Sigmoid colon (tissue), 7 donors: Measurements from ENCODE around the gene GMPR2. TPM values are rescaled to one million over a fixed set of nuclear protein-coding genes. Genes with fewer than 3 reads are reported as not detected.

Source experiments
- DNase-seq: peaks from one replicate; pipeline ENCODE4 v3.0.0-alpha.2; 2019
- H3K27ac ChIP-seq, 4 donors: fragments of 200-600 bp; sonication (generic); one replicate each; pipeline ENCODE4 v1.5.1; 2016 to 2019; ENCODE audit warnings: mild to moderate bottlenecking in 1 of 4
- H3K27me3 ChIP-seq, 3 donors: fragments of 200-600 bp; sonication (generic); one replicate each; pipeline ENCODE4 v1.5.1; 2019; ENCODE audit warnings: mild to moderate bottlenecking in 1 of 3
- H3K36me3 ChIP-seq, 4 donors: fragments of 200-600 bp; sonication (generic); one replicate each; pipeline ENCODE4 v1.5.1; 2016 to 2019
- H3K4me1 ChIP-seq, 4 donors: fragments of 200-600 bp; sonication (generic); one replicate each; pipeline ENCODE4 v1.5.1; 2017 to 2019
- H3K4me3 ChIP-seq, 4 donors: fragments of 200-600 bp; sonication (generic); one replicate each; pipeline ENCODE4 v1.5.1; 2017 to 2019; ENCODE audit warnings: mild to moderate bottlenecking in 2 of 4, moderate library complexity in 1 of 4
- H3K9me3 ChIP-seq, 4 donors: fragments of 200-600 bp in 3 of 4; sonication (generic) in 3 of 4; one replicate each; pipeline versions ENCODE4 v1.5.1 to v1.6.1; 2013 to 2019
- CTCF ChIP-seq, 4 experiments: fragments of 450-650 bp in 3 of 4; fragments of 200-600 bp in 1 of 4; IDR thresholded peaks; one replicate each; pipeline ENCODE4 v1.5.1; 2016 to 2019; ENCODE audit warnings: antibody characterized with exemption in 4 of 4, mild to moderate bottlenecking in 3 of 4, moderate library complexity in 2 of 4
- EP300 ChIP-seq, 4 donors: sonication (generic); formaldehyde crosslinking; IDR thresholded peaks; one replicate each; pipeline ENCODE4 v1.6.1; 2017; ENCODE audit warnings: antibody characterized with exemption in 4 of 4
- POLR2A ChIP-seq, 2 donors: fragments of 450-650 bp; IDR thresholded peaks; one replicate each; pipeline ENCODE4 v1.6.1; 2016; ENCODE audit warnings: antibody characterized with exemption in 2 of 2, mild to moderate bottlenecking in 2 of 2, moderate library complexity in 2 of 2
- POLR2AphosphoS5 ChIP-seq, 4 donors: sonication (generic); formaldehyde crosslinking; IDR thresholded peaks; one replicate each; pipeline ENCODE4 v1.6.1; 2017; ENCODE audit warnings: antibody characterized with exemption in 4 of 4
- WGBS, 2 donors: extraction: QIAGEN DNeasy Blood & Tissue Kit; methylation state at CpG; one replicate each; pipeline ENCODE4 v1.1.7; 2013; 5-methylcytosine and 5-hydroxymethylcytosine counted together
- intact Hi-C: fragments of 100-400 bp; cut with DNase I; formaldehyde crosslinking; loops from one replicate; pipeline ENCODE4 v1.15.1; 2023
- polyA plus RNA-seq, 3 donors: library from polyadenylated mRNA; stranded (reverse); fragments of 200-250 nt; gene quantifications; one replicate each; pipeline ENCODE4 v1.2.3, GENCODE V29; 2013
- total RNA-seq, 4 donors: library from RNA; depleted of rRNA; stranded (reverse); fragments of >200 nt; gene quantifications; one replicate each; pipeline ENCODE4 v1.1.0, GENCODE V29; 2016
- donor health status: healthy with polysubstance abuse.
- donor health status: Bipolar disorder and iron deficiency.
- donor health status: healthy.

The GMPR2 gene
- total and polyA plus RNA-seq, 7 donors: 44.3 to 97.1 (median 56.5) TPM

- Histone ChIP-seq H3K27me3 (no peaks in the 10 kb centered on the region), H3K9me3 (no peaks in the 10 kb centered on the region), H3K36me3 (peaks cover 0 to 79% (median 14%) of the 10 kb centered on the region in 4 donors), H3K27ac (no peak overlapping the region), H3K4me1 (no peaks in the 10 kb centered on the region), H3K4me3 (no peak overlapping the region)
- intact Hi-C loops: no loop called here
- peak; percentile 9 for DNase-seq
- TF ChIP-seq POLR2AphosphoS5 (IDR thresholded peaks at IDR 0.05) (no peak), POLR2A (IDR thresholded peaks at IDR 0.05) (no peak), CTCF (IDR thresholded peaks at IDR 0.05) (no peak), EP300 (IDR thresholded peaks at IDR 0.05) (no peak)
- WGBS, 2 donors: 95 to 96% methylated on average over 7 of the region's 7 CpGs
These were observed 28.3 kb upstream of the GMPR2 start for GRCh38 chr14:24204163-24205146.

- no peak overlapping the region for H3K27ac ChIP-seq
- H3K4me3 ChIP-seq: no peak overlapping the region
- TF ChIP-seq EP300 (IDR thresholded peaks at IDR 0.05) (no peak), POLR2AphosphoS5 (IDR thresholded peaks at IDR 0.05) (no peak), POLR2A (IDR thresholded peaks at IDR 0.05) (no peak), CTCF (IDR thresholded peaks at IDR 0.05) (no peak)
- intact Hi-C loops: no loop called here
- peaks cover 5 to 88% (median 20%) of the 10 kb centered on the region in 4 donors for H3K36me3 ChIP-seq
- H3K27me3 ChIP-seq: no peaks in the 10 kb centered on the region
- H3K4me1 ChIP-seq: peaks cover 0 to 8% (median 2%) of the 10 kb centered on the region in 4 donors
- WGBS, 2 donors: 97 to 98% methylated on average over 11 of the region's 11 CpGs
- no peaks in the 10 kb centered on the region for H3K9me3 ChIP-seq
- DNase-seq: peak; percentile 26
These were observed 26.2 kb upstream of the GMPR2 start for GRCh38 chr14:24206260-24207103.

GRCh38 chr14:24207104-24207551, 25.6 kb upstream of the GMPR2 start:
- TF ChIP-seq POLR2AphosphoS5 (IDR thresholded peaks at IDR 0.05) (no peak), CTCF (IDR thresholded peaks at IDR 0.05) (no peak), EP300 (IDR thresholded peaks at IDR 0.05) (no peak), POLR2A (IDR thresholded peaks at IDR 0.05) (no peak)
- peak; percentile 10 for DNase-seq
- WGBS, 2 donors: 75 to 95% methylated on average over 5 of the region's 5 CpGs
- no peaks in the 10 kb centered on the region for H3K27me3 ChIP-seq
- intact Hi-C loops: no loop called here
- peaks cover 0 to 14% (median 5%) of the 10 kb centered on the region in 4 donors for H3K4me1 ChIP-seq
- no peak overlapping the region for H3K4me3 ChIP-seq
- peaks cover 5 to 86% (median 19%) of the 10 kb centered on the region in 4 donors for H3K36me3 ChIP-seq
- H3K9me3 ChIP-seq: no peaks in the 10 kb centered on the region
- no peak overlapping the region for H3K27ac ChIP-seq

GRCh38 chr14:24207625-24208024, 25.1 kb upstream of the GMPR2 start:
- no peak overlapping the region for H3K4me3 ChIP-seq
- H3K27me3 ChIP-seq: no peaks in the 10 kb centered on the region
- peaks cover 0 to 19% (median 10%) of the 10 kb centered on the region in 4 donors for H3K4me1 ChIP-seq
- intact Hi-C loops: no loop called here
- 99% methylated on average over 2 of the region's 2 CpGs for WGBS, 2 donors
- peaks cover 5 to 81% (median 19%) of the 10 kb centered on the region in 4 donors for H3K36me3 ChIP-seq
- peak; percentile 21 for DNase-seq
- H3K9me3 ChIP-seq: no peaks in the 10 kb centered on the region
- no peak overlapping the region for H3K27ac ChIP-seq
- no peak for TF ChIP-seq EP300 (IDR thresholded peaks at IDR 0.05)
- no peak for TF ChIP-seq POLR2A (IDR thresholded peaks at IDR 0.05)
- TF ChIP-seq CTCF (IDR thresholded peaks at IDR 0.05): no peak
- no peak for TF ChIP-seq POLR2AphosphoS5 (IDR thresholded peaks at IDR 0.05)
